RKO (cell line): ENCODE data around the gene MAP3K20.
"Not testable (repeated sequence)": the region's sequence is repeated elsewhere in the genome, so short reads cannot be mapped to it uniquely, and the experiment has no call there.

Experiments
- DNase-seq: peaks from one replicate; pipeline ENCODE4 v3.0.0-alpha.2; 2016; ENCODE audit warnings: low spot score

The MAP3K20 gene

GRCh38 chr2:173281898-173282297 lies 206.3 kb downstream of the MAP3K20 start:
- not testable (repeated sequence) for DNase-seq

DNA sequence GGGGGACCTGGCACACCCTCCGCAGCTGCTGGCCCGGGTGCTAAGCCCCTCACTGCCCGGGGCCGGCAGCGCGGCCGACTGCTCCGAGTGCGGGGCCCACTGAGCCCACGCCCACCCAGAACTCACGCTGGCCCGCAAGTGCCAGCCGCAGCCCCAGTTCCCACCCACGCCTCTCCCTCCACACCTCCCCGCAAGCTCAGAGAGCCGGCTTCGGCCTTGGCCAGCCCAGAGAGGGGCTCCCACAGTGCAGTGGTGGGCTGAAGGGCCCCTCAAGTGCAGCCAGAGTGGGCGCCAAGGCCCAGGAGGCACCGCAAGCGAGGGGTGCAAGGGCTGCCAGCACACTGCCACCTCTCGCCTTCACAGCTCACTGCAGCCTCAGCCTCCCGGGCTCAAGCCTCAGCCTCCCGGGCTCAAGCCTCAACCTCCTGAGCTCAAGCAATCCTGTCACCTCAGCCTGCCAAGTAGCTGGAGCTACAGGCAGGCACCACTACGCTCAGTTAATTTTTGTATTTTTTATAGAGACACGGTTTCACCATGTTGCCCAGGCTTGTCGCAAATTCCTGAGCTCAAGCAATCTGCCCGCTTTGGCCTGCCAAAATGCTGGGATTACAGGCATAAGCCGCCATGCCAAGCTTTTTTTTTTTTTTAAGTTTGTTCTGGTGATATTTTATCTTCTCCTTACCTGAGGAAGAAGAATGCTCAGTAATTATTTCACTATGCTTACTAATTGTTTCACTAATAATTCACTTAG lies 207.3 kb downstream of the MAP3K20 start:
- DNase-seq, result no peak

DNA sequence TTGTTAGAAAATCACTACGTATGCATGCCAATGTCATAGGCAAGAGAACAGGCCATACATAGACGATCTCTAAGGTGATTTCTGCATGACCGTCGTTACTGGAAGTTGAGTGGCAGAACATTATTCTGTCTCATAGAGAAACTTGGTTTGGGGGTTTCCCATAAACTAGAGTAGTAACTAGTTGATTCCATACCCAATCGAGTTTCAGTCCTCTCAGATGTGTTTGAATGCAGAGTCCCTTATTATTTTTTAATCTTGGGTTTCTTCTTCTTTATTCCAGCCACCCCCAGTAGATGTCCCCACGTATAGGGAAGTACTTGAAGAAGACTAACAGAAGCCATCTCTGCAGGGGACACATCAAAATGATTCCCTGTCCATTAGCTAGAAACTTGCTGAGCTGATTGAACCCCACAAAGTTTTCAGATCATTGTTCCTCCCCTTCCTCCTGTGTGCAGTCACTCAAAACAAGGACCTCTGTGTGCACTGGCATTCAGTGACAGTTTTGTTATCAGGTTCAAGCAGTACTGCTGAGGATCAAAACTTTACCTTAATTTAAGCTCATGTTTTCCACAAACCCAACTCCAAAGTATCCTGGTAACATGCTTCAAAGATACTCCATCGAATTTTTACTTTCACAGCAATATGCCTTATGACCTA lies 210.6 kb downstream of the MAP3K20 start:
- DNase-seq, result no peak

DNA sequence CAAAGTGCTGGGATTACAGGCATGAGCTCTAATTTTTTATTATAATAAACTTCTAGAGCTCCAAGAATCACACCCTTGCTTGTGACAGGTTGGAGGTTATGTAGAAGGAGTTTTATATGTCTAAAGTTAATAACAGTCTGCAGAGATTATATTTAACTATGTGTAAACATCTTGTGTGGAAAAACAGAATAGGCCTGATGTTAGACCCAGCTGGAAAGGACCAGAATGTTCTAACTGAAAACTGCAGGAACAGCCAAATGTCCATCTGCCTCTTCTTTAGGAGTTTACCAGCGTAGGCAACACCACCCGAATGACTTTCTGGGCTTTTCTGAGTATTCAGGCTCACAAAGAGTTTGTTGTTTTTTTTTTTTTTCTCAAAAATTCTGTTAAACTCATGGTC lies 211.9 kb downstream of the MAP3K20 start:
- DNase-seq, result no peak

- DNase-seq, result peak; percentile 62
Observed at GRCh38 chr2:173288561-173288960, 212.9 kb downstream of the MAP3K20 start.

DNA sequence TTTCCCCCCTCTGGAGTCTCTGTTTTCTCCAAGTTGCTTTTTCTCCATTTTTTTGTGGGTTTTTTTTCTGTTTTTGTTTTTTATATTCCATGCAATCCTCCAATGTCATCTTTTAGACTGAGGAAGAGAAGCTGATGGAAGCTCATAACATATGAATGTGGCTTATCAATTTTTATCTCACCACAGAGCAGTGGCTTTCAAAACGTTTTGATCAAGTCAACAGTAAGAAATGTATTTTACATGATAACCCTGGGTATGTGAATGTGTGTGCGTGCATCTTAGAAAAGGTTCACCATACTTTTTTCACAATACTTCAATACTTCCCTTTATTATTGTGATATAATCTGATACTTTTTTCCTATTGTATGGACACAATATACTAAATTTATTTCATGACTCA lies 214.4 kb downstream of the MAP3K20 start:
- DNase-seq, result no peak

- no peak for DNase-seq
Observed at GRCh38 chr2:173290518-173290917, 214.9 kb downstream of the MAP3K20 start.

GRCh38 chr2:173291412-173291811 lies 215.8 kb downstream of the MAP3K20 start:
- no peak for DNase-seq

DNA sequence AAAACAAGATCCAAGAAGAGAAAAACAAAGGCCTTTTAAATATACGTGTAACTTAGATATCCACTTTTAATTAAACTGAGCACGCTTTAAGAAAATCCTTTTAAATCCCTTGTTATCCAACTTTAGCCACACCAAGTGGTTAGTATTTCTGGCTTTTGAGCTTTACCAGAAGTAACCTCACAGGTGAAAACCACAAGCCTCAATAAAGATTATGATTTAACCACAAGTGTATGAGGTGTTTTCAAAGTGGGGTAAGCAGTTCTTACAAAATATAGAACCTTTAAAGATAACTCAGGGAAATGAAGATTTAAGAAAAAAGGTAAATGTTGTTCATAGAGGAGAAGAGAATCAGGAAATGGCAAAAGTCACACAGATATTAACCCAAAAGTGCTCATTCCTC lies 220.6 kb downstream of the MAP3K20 start:
- no peak for DNase-seq

DNA sequence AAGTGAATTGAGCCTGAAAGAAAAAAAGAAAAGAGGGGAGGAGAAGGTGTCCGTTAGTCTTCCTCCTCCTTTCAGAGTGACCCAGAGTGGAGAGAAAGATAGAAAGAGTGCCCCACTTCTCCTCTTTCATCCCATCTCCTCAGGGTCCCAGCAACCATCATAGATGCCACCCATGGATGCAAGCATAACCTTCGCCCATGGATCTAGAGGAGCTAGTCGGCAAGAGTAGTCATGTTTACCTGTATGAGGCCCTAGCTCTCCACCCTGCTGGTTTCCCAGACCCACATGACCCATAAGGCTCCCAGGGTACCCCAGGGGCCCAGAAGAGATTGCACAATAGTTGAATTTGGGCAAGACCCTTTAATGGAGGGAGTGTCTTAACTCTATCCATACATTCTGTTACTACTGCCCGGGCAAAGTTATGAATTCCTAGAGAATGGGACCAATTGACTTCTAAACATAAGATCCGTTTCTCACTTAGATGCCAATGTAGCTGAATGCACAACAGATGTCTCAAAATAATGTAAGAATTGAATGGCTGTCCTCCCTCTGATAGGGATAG lies 223.0 kb downstream of the MAP3K20 start:
- DNase-seq, result no peak

GRCh38 chr2:173299764-173300163 lies 224.1 kb downstream of the MAP3K20 start:
- DNase-seq, result no peak

DNA sequence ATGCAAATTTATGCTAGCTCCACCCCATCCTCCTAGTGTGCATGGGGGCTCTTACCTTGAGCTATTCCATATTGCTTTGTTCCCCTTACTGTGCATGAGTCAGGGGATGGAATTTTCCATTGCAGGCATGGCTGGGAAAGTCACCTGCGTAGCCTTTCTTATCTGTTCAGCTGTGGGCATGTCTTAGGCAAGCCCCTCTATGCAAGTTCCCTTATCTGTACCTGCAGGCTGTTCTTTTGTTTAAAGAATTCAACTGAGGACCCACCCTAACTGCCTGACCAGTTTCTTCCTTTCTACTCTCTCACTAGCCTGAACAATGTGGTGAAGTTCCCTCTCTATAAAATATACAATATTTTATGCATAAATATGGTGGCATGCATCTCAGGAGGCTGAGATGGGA lies 224.8 kb downstream of the MAP3K20 start:
- no peak for DNase-seq

DNA sequence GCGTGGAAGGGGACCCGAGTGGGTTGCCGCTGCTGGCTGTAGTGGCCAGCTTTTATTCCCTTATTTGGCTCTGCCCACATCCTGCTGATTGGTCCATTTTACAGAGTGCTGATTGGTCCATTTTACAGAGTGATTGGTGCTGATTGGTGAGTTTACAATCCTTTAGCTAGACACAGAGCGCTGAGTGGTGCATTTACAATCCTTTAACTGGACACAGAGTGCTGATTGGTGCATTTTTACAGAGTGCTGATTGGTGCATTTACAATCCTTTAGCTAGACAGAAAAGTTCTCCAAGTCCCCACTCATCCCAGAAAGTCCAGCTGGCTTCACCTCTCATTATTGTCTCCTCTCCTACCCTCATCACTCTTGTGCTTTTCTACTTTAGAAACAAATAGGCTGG lies 225.9 kb downstream of the MAP3K20 start:
- DNase-seq, result not testable (repeated sequence)

DNA sequence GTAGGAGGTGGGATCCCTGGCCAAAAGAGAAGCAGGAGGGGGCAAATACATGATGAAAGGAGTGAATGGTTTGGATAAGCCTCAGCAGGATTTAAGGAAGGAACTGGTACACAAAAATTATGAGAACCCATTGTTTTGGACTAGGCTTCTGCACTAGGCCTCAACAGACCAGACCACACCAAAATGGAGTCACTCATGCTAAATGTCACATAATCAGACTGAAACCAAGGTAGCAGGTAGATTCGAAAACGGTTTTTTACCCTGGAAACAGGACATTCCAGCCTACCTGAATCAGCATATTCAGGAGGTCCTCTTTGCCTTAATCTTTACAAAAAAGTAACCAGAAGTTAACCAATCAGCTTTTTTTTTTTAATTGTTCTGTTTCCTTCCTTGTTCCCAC lies 229.7 kb downstream of the MAP3K20 start:
- DNase-seq, result no peak

DNA sequence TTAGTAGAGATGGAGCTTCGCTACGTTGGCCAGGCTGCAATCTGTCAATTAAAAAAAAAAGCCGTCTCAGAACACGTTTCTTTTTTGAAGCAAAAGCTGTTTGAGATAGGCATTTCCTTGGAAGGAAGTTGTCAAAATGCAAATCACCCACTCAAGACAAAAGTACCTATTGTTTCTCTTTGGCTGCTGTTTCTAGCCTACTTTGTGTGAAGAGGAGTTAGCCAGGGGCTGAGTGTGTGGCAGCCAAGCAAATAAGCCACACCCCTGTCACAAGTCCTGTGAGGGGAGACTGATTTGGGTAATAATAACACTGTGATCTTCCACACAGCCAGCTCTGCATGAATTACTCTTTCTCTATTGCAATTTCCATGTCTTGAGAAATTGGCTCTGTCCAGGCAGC lies 231.6 kb downstream of the MAP3K20 start:
- DNase-seq, result no peak

DNA sequence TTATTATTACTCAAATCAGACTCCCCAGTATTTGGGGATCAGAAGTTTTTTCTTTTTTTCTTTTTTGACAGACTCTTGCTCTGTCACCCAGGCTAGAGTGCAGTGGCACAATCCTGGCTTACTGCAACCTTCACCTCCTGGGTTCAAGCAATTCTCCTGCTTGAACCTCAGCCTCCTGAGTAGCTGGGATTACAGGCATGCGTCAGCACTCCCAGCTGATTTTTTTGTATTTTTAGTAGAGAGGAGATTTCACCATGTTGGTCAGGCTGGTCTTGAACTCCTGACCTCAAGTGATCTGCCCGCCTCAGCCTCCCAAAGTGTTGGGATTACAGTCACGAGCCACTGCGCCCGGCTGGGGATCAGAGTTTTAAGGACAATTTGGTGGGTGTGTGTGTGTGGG lies 233.7 kb downstream of the MAP3K20 start:
- DNase-seq, result not testable (repeated sequence)

GRCh38 chr2:173311844-173312606 lies 236.4 kb downstream of the MAP3K20 start:
- DNase-seq, result no peak
